Measurements from ENCODE around the gene PARD3.

GRCh38 chr10:34449836-34450235 lies 365.3 kb downstream of the PARD3 start:
- TF ChIP-seq CTCF (conservative IDR thresholded peaks at IDR 0.05; ENCODE audit: low read length) (no peak), EZH2phosphoT487 (IDR thresholded peaks at IDR 0.05; ENCODE audit: borderline replicate concordance) (no peak)

Measured in Loucy (cell line).